ENCODE results near the gene ATG9A. TPM values are rescaled to one million over a fixed set of nuclear protein-coding genes. Genes with fewer than 3 reads are reported as not detected.
"Not testable (repeated sequence)": the region's sequence is repeated elsewhere in the genome, so short reads cannot be mapped to it uniquely, and the experiment has no call there.

ATG9A gene
- total RNA-seq, 1 donor from 2014 or later, result 43.3 TPM

DNA sequence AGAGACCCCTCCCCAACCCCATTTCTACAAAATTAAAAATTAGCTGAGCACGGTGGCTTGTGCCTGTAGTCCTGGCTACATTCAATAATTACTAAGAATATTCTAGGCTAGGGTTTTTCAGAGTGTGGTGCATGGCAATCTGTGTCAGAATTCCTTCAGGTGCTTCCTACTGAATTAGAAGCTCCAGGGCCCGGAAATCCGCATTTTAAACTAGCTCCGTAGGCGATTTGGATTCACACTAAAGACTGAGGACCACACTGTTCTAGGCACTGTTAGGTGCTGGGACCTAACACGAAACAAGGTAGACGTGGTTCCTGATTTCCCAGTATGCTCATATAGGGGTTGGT, 23.5 kb downstream of the ATG9A start:
- DNase-seq (ENCODE audit: low read depth in 2 of 2), result no peak

DNA sequence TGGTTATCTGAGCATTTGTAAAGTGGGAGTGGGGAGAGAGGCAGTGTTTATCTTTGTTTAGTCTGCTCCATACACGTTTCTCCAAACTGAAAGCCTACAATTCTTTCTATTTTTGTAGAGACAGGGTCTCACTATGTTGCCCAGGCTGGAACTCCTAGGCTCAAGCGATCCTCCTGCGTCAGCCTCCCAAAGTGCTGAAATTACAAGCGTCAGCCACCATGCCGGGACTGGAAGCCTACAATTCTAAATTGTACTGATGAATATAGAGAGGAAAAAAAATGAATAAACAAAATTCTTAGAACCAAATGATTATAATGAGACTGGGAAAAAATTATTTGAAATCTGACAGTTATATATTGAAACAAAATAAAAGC, 24.3 kb downstream of the ATG9A start:
- DNase-seq (ENCODE audit: low read depth in 2 of 2), result no peak

DNA sequence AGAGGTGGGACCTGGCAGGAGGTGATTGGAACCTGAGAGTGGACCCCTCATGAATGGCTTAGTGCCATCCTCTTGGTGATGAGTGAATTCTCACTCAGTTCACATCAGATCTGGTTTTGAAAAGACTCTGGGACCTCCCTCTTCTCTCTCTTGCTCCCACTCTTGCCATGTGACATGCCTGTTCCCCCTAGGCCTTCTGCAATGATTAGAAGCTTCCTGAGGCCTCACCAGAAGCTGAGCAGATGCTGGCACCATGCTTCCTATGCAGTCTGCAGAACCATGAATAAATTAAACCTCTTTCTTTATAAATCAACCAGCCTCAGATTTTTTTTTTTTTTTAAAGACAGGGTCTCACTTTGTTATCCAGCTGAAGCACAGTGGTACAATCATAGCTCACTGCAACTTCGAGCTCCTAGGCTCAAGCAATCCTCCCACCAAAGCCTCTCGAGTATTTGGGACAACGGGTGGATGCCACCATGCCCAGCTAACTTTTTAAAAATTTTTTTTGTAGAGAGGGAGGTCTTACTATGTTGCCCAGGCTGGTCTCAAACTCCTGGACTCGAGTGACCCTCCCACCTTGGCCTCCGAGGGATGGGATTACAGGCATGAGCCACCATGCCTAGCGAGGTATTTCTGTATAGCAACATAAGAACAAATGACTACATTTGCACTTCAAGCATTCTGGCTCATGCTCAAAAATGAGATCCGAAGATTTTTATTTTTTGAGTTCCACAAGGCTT, 24.8 kb downstream of the ATG9A start:
- DNase-seq (ENCODE audit: low read depth in 2 of 2), result no peak

DNA sequence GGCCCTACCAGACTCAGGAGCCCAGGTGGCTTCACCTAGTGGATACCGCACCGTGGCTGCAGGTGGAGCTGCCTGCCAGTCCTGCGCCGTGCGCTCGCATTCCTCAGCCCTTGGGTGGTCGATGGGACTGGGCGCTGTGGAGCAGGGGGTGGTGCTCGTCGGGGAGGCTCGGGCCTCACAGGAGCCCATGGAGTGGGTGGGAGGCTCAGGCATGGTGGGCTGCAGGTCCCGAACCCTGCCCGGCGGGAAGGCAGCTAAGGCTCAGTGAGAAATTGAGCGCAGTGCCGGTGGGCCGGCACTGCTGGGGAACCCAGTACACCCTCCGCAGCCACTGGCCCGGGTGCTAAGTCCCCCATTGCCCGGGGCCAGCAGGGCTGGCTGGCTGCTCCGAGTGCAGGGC, 28.1 kb downstream of the ATG9A start:
- not testable (repeated sequence) for DNase-seq (ENCODE audit: low read depth in 2 of 2)

DNA sequence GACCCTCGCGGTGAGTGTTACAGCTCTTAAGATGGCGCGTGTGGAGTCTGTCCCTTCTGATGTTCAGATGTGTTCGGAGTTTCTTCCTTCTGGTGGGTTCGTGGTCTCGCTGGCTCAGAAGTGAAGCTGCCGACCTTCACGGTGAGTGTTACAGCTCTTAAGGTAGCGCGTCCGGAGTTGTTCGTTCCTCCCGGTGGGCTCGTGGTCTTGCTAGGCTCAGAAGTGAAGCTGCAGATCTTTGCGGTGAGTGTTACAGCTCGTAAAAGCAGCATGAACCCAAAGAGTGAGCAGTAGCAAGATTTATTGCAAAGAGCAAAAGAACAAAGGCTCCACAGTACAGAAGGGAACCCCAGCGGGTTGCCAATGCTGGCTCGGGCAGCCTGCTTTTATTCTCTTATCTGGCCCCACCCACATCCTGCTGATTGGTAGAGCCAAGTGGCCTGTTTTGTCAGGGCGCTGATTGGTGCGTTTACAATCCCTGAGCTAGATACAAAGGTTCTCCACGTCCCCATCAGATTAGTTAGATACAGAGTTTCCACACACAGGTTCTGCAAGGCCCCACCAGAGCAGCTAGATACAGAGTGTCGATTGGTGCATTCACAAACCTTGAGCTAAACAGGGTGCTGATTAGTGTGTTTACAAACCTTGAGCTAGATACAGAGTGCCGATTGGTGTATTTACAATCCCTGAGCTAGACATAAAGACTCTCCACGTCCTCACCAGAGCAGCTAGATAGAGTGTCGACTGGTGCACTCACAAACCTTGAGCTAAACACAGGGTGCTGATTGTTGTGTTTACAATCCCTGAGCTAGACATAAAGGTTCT, 28.7 kb downstream of the ATG9A start:
- not testable (repeated sequence) for DNase-seq (ENCODE audit: low read depth in 2 of 2)

DNA sequence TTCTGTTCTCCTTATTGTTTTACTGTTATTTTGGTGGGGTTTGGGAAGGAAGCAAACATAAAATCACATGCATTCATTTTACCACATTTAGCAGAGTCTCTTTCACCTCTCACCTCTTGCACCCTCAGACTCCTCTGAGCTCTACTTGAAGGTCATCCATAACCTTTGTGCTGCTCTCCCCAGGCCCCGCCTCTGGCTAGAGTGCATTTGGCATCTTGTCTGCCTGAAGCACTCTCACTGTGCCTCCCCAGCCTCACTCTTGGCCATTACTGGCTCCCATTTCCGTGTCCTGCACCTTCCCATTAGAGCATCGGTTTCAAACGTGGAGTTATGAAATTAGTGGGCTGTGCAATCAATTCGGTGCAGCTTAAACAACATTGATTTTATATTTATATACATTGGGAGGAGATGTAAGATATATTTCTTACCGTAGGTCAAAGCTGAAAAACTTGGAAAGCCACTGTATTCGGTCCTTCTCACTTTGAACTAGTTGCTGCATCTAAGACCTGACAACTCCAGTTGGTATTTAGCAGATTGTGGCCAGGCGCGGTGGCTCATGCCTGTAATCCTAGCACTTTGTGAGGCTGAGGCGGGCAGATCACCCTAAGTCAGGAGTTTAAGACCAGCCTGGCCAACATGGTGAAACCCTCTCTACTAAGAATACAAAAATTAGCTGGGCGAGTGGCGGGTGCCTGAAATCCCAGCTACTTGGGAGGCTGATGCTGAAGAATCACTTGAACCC, 29.8 kb downstream of the ATG9A start:
- DNase-seq (ENCODE audit: low read depth in 2 of 2), result no peak

DNA sequence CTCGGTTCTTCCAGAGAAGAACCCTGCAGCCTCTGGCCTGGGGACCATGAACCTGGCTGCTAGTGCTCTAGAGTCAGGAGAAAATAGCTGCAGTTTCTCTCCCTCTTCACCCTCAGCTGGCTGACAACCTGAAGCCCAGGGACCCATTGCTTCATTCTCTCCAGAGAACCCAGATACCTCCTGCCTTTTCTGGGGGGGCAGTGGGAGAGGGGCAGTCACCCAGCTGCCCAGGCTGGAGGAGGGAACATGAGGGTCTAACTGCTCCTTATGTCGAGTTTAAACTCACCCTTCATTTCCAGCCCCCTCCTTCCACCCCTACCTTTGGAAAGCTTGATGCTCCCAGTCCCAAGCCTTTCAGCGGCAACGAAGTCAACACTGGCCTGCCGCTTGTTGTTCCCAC, 30.5 kb downstream of the ATG9A start:
- no peak for DNase-seq (ENCODE audit: low read depth in 2 of 2)

DNA sequence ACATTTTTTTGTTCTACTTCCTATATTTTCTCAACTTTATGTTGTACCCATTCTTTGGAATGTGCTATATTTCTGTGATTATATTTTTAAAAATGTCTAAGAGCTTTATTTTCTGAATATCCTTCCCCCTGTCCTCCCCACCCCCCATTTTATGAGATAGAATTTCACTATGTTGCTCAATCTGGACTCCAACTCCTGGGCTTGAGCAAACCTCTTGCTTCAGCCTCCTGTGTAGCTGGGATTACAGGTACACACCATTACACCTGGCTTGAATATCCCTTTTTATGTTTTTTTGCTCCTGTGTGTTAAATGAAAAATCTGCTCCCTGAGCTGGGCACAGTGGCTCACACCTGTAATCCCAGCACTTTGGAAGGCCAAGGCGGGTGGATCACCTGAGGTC, 32.0 kb downstream of the ATG9A start:
- DNase-seq (ENCODE audit: low read depth in 2 of 2), result no peak

DNA sequence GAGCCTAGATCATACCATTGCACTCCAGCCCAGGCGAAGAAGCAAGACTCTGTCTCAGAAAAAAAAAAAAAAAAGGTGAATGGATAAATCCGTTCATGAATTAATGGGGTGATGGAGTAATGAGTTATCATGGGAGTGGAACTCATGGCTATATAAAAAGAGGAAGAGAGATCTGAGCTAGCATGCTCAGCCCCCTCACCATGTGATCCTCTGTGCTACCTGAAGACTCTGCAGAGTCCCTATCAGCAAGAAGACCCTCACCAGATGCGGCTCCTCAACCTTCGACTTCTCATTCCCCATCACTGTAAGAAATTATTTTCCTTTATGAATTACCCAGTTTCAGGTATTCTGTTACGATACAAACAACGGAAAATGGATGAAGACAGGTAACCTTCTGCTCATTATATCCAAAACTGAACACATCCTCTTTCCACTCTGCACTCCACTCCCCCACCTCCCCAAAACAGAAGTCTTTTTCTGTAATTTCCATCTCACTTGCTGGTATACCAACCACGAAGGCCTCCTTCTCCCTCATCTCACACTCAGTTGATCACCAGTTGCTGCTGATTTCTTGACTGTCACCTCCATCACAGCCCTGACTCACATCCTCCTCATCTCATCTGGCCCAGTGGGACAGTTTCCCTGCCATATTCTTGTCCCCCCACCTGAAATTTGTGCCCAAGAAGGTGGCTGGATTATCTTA, 42.5 kb downstream of the ATG9A start:
- DNase-seq (ENCODE audit: low read depth in 2 of 2), result no peak

DNA sequence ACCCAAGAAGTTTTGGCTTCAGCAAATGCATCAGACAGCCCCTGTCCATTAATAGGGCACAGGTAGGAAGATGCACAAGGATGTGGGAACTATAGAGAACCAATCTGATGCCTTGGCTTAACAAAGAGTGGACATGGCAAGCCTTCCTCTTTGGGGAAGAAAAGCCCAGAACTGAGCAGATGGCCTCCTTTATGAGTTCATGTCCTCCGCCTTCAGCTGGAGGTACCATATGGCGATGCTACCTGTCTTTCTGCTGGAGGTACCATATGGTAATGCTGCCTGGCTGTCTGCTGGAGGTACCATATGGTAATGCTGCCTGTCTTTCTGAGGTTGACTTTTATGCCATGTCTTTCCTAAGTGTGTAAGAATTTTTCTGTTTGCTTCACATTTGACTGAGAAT, 45.3 kb downstream of the ATG9A start:
- DNase-seq (ENCODE audit: low read depth in 2 of 2), result no peak

DNA sequence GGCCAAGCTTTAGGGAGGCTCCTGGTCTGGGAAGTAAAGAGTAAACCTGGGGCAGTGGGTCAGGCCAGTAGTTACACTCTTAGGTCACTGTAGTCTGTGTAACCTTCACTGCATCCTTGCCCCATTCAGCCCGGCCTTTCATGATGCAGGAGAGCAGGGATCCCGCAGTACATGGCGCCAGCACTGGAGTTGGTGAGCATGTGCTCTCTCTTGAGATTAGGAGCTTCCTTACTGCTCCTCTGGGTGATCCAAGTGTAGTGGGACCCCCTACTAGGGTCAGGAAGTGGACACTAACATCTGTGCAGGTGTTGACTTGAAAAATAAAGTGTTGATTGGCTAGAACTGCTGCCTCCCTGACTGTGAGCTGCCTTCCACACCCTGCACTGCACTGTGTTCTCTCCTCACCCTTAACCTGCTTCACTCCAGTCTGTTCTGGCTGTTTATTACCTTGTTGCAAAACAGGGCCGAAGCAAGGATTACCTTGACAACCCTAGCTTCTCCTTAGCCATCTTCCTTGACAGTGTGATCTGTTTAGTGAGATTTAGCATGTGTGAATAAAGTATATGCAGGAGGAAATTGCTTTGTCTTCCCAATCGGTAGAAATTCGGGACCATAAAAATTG, 46.2 kb downstream of the ATG9A start:
- no peak for DNase-seq (ENCODE audit: low read depth in 2 of 2)

DNA sequence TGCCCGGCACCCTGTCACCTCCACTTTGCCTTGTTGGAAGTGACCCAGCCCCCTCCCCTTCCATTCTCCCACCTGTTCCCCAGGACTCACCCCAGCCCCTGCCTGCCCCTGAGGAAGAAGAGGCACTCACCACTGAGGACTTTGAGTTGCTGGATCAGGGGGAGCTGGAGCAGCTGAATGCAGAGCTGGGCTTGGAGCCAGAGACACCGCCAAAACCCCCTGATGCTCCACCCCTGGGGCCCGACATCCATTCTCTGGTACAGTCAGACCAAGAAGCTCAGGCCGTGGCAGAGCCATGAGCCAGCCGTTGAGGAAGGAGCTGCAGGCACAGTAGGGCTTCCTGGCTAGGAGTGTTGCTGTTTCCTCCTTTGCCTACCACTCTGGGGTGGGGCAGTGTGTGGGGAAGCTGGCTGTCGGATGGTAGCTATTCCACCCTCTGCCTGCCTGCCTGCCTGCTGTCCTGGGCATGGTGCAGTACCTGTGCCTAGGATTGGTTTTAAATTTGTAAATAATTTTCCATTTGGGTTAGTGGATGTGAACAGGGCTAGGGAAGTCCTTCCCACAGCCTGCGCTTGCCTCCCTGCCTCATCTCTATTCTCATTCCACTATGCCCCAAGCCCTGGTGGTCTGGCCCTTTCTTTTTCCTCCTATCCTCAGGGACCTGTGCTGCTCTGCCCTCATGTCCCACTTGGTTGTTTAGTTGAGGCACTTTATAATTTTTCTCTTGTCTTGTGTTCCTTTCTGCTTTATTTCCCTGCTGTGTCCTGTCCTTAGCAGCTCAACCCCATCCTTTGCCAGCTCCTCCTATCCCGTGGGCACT, 46.9 kb downstream of the ATG9A start:
- DNase-seq (ENCODE audit: low read depth in 2 of 2), result no peak

DNA sequence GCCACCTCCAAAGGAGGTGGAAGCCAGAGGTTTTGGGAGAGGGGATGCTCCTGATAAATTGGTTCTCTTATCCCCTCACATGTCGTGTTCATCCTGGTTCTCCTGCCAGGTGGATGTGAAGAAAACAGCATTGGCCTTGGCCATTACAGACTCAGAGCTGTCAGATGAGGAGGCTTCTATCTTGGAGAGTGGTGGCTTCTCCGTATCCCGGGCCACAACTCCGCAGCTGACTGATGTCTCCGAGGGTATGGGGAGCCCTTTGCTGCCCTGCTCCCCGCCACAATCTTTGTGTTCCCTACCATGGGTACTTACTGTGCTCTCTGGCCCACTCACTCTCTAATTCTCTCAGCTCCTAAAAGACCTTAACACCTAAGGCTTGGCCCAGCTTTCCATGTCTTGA, 47.9 kb downstream of the ATG9A start:
- no peak for DNase-seq (ENCODE audit: low read depth in 2 of 2)

DNA sequence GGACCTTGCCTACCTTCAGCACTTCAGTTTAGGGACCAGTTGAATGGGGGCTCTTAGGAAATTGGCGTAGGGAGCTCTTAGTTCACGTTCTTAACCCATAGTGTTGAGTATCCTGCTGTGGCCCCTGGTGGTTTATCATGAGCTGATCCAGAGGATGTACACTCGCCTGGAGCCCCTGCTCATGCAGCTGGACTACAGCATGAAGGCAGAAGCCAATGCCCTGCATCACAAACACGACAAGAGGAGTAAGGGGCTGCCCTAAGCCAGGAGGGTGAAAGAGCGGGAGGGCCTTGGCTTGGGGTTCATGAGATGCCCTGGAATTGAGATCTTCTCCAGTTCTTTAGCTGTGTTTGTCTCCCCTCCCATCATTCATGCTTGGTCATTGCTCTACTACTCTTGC, 48.5 kb downstream of the ATG9A start:
- DNase-seq (ENCODE audit: low read depth in 2 of 2), result no peak

DNA sequence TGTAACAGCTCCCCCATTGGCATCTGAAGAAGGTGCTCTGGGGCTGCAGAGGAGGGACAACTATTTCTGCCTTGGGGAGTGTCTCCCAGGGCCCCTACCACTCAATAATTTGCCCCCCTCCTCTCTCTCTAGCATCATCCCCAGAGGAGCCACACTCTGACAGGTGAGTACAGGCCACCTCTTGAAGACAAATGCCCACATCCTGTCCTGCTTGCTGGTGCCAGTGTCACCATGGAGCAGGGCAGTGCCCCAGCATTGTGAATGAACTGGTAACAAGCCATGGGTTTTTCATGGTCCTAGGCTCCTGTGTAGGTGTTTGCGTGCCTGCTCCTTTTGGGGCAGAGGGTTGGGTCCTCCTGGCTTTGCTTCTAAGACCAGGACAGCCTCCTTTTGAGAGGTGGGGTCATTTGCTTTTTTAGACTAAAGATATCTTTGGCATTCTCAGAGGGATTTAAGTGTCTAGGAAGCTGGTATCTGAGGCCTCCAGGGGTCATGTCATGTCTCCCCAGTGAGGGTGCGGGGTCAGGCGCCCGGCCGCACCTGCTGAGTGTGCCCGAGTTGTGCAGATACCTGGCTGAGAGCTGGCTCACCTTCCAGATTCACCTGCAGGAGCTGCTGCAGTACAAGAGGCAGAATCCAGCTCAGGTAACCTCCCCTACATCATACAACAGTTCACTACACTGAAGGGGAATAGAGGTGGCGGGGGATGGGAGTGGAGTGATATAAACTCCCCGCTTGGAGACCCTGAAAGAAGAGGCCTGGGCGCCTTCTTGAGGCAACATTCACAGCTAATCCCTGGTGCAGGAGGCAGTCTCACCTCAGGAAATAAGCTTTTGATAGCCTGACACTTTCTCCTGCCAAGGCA, 49.6 kb downstream of the ATG9A start:
- no peak for DNase-seq (ENCODE audit: low read depth in 2 of 2)

DNA sequence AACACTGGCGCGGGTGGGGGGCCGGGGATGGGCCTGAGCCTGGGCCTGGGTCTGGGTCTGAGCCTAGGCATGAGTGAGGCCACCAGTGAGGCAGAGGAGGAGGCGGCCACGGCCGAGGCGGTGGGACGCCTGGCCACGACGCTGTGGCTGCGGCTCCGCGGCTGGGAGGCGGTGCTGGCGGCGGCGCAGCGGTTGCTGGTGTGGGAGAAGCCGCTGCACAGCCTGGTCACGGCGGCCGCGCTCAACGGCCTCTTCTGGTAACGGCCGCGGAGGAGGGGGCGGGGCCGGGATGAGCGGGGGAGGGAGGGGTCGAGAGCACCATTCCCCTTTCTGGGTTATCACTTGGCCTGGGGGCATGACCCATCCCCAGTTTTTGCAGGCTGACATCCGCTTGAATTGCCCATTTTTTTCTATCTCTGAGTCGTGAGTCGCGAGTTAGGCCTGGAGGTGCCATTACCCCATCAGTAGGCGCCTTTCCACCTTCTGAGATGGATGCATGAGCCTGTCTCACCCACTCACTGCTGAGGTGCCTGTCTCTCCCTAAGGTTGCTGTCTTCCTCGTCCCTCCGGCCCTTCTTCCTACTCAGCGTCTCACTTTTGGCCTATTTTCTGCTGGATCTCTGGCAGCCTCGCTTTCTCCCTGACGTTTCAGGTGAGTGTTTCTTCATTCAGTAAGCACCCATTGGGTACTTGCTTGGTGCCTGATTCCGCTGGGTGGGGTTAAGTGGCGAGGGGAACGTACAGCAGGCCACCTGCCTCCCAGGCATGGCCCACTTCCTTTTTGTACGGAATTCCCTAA, 50.9 kb downstream of the ATG9A start:
- DNase-seq (ENCODE audit: low read depth in 2 of 2), result peak; percentile 46 to 48

DNA sequence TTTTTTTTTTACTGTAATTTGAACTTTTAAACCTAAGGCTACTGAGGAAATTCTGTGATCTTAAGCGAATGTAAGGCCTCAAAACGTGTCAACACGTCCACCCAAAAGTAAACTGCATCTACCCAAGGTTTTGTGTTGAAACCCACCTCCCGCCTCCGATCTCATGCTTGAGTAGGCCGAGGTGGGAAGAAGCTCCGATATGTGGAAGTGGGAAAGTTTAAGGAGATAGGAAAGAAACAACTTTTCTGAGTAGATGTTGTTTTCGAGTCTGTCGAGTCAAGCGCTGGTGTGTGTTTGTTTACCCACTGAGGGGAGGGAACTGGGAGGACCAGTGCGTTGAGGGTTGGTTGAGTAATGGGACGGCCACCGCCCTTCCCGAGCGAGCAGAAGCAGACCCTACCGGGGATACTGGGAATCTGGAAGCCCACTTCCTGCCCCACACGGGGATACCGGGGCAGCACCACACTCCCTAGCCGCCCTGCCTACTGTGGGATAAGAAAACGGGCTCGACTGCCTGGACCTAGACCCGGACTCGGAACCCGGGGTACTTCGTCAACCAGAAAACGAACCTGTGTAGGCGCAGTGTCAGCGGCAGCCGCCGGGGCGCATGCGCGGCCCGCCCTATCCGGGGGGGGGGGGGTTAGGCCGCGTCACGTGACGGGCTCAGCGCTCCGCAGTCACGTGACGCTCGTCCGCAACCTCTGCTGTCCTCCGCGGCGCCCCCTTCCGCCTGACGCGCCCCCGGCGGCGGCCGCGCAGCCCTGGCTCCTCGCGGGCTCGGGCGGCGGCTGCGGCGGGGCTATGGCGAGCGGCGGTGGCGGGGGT, 51.7 kb downstream of the ATG9A start, which contains the start of gene RETREG2:
TSS of gene RETREG2 (plus strand) at position 724 of the 825 bp plus-strand sequence. CDS start at position 802, 78 bp downstream.
- DNase-seq (ENCODE audit: low read depth in 2 of 2), result peak; percentile 93 to 95
